K562 (cell line): ENCODE results near the gene DMAC1. TPM values are rescaled to one million over a fixed set of nuclear protein-coding genes. Genes with fewer than 3 reads are reported as not detected.
A peak's percentile ranks its signal among the peaks of the same experiment; 100 is the strongest.

Source experiments
- HOXB6 ChIP-seq: fragments of 250-450 bp; sonication (Bioruptor Pico); IDR thresholded peaks from 2 replicates; pipeline ENCODE4 v1.5.1; 2022; ENCODE audit warnings: mild to moderate bottlenecking, borderline replicate concordance
- RBM22 ChIP-seq: fragments of 200-400 bp; formaldehyde crosslinking; IDR thresholded peaks from 2 replicates; pipeline ENCODE4 v1.6.1; 2018; ENCODE audit warnings: low read length, low read depth; ENCODE audit not compliant: poor library complexity, severe bottlenecking
- RHOXF2B ChIP-seq: fragments of 250-450 bp; sonication (Bioruptor Pico); conservative IDR thresholded peaks from 2 replicates; pipeline ENCODE4 v1.5.1; 2021
- SIX5 ChIP-seq, 2 experiments: IDR thresholded peaks; 2 replicates each; pipeline ENCODE4 v1.6.1; 2011; ENCODE audit warnings: low read length in 2 of 2, borderline replicate concordance in 1 of 2, low read depth in 1 of 2, mild to moderate bottlenecking in 1 of 2, moderate library complexity in 1 of 2; ENCODE audit not compliant: insufficient read depth in 1 of 2
- TARDBP ChIP-seq: fragments of 450-650 bp; IDR thresholded peaks from 2 replicates; pipeline ENCODE4 v1.6.1; 2016
- ZNF143 ChIP-seq: sonication (generic); formaldehyde crosslinking; IDR thresholded peaks from 2 replicates; pipeline ENCODE4 v1.9.0; 2022; ENCODE audit warnings: mild to moderate bottlenecking, missing genetic modification reagents
- ZNF695 ChIP-seq: fragments of 450-650 bp; formaldehyde crosslinking; IDR thresholded peaks from 2 replicates; pipeline ENCODE4 v1.4.0; 2020; ENCODE audit warnings: mild to moderate bottlenecking, moderate library complexity
- ZNF785 ChIP-seq: fragments of 250-450 bp; sonication (Bioruptor Pico); IDR thresholded peaks from 2 replicates; pipeline ENCODE4 v1.4.0; 2020; ENCODE audit warnings: mild to moderate bottlenecking
- polyA plus RNA-seq, 8 experiments: library from polyadenylated mRNA; depleted of rRNA in 4 of 8; stranded (reverse) in 5 of 8; unstranded in 3 of 8; fragments of >200 nt; fragmentation: Nextera tagmentation in 2 of 8; fragmentation: Illumina TruSeq in 1 of 8; extraction: Ambion mirVana in 2 of 8; extraction: Trizol in 1 of 8; gene quantifications; 2 replicates each; pipeline versions ENCODE4 v1.2.1 to v1.2.3, GENCODE V29; 2011 to 2014; ENCODE audit warnings: inconsistent platforms in 1 of 8, missing spikeins in 1 of 8
- total RNA-seq, 7 experiments: library from RNA; depleted of rRNA in 6 of 7; stranded (reverse); fragments of >200 nt in 6 of 7; fragmentation: Illumina TruSeq in 2 of 7; extraction: Trizol in 2 of 7; gene quantifications; 2 replicates each; pipeline versions ENCODE4 v1.2.1 to v1.2.3, GENCODE V29; 2011 to 2021; ENCODE audit warnings: low replicate concordance in 1 of 7
- TF ChIP-seq, protein P1 (sequence below): fragments of 150-350 bp; IDR thresholded peaks from 2 replicates; pipeline ENCODE4 v1.6.1; 2014; ENCODE audit warnings: low read depth, mild to moderate bottlenecking, low read length, borderline replicate concordance
- TF ChIP-seq, protein P2 (sequence below): sonication (generic); formaldehyde crosslinking; IDR thresholded peaks from 2 replicates; pipeline ENCODE4 v1.8.0; 2023; ENCODE audit warnings: mild to moderate bottlenecking, missing genetic modification reagents
- TF ChIP-seq, protein P3 (sequence below): fragments of 250-450 bp; sonication (Bioruptor Pico); IDR thresholded peaks from 2 replicates; pipeline ENCODE4 v1.5.0; 2020; ENCODE audit warnings: mild to moderate bottlenecking, borderline replicate concordance
- TF ChIP-seq, protein P4 (sequence below): fragments of 250-450 bp; sonication (Bioruptor Pico); IDR thresholded peaks from 2 replicates; pipeline ENCODE4 v1.8.0; 2022; ENCODE audit warnings: moderate library complexity, mild to moderate bottlenecking, inconsistent platforms
- TF ChIP-seq, protein P5 (sequence below): fragments of 450-650 bp; IDR thresholded peaks from 2 replicates; pipeline ENCODE4 v1.6.1; 2014; ENCODE audit warnings: low read depth, mild to moderate bottlenecking, moderate library complexity, borderline replicate concordance
- TF ChIP-seq, protein P6 (sequence below): fragments of 250-450 bp; sonication (Bioruptor Pico); IDR thresholded peaks from 2 replicates; pipeline ENCODE4 v1.4.0; 2020; ENCODE audit warnings: mild to moderate bottlenecking, moderate library complexity

The DMAC1 gene
- total and polyA plus RNA-seq, 9 of the 15 experiments (the other 6 are each of a cell fraction or from before 2014, with no cell fraction given): 15.9 to 94.4 (median 38.4) TPM

DNA sequence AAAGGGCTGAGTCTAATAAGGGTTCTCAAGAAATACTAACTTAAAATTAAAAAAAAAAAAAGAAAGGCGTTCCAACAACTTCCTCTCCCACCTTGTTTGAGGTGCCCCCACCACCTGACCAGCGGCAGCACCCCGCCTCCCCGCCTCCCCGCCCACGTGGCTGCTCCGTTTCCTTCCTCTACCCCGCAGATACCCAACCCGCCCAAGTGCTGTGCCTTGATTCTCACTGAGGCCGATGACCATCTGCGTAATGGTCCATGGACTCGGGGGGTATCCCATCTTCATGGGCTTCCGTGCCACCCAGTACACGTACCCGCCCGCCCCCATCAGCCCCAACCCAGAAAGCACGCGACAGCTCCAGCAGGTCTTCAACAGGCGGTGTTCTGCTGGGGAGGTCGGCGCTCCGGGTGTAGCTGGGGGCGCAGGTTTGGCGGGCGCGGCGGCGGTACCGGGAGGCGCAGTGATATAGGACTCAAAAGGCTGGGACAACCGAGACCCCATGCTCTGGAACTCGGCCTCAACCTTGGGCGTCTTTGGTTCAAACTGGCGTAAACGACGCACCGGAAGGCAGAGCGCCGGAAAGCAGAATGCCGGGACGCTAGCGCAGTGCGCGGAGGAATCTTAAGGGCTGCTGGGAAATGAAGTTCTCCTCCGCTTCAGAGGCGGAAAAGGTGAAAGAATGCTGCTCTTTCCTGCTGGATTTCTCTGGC is at the start of gene DMAC1 (continued):
- TF ChIP-seq, protein P1, sequence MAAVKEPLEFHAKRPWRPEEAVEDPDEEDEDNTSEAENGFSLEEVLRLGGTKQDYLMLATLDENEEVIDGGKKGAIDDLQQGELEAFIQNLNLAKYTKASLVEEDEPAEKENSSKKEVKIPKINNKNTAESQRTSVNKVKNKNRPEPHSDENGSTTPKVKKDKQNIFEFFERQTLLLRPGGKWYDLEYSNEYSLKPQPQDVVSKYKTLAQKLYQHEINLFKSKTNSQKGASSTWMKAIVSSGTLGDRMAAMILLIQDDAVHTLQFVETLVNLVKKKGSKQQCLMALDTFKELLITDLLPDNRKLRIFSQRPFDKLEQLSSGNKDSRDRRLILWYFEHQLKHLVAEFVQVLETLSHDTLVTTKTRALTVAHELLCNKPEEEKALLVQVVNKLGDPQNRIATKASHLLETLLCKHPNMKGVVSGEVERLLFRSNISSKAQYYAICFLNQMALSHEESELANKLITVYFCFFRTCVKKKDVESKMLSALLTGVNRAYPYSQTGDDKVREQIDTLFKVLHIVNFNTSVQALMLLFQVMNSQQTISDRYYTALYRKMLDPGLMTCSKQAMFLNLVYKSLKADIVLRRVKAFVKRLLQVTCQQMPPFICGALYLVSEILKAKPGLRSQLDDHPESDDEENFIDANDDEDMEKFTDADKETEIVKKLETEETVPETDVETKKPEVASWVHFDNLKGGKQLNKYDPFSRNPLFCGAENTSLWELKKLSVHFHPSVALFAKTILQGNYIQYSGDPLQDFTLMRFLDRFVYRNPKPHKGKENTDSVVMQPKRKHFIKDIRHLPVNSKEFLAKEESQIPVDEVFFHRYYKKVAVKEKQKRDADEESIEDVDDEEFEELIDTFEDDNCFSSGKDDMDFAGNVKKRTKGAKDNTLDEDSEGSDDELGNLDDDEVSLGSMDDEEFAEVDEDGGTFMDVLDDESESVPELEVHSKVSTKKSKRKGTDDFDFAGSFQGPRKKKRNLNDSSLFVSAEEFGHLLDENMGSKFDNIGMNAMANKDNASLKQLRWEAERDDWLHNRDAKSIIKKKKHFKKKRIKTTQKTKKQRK: no peak
- TF ChIP-seq, protein P2, sequence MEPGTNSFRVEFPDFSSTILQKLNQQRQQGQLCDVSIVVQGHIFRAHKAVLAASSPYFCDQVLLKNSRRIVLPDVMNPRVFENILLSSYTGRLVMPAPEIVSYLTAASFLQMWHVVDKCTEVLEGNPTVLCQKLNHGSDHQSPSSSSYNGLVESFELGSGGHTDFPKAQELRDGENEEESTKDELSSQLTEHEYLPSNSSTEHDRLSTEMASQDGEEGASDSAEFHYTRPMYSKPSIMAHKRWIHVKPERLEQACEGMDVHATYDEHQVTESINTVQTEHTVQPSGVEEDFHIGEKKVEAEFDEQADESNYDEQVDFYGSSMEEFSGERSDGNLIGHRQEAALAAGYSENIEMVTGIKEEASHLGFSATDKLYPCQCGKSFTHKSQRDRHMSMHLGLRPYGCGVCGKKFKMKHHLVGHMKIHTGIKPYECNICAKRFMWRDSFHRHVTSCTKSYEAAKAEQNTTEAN: no peak
- TF ChIP-seq, protein P3, sequence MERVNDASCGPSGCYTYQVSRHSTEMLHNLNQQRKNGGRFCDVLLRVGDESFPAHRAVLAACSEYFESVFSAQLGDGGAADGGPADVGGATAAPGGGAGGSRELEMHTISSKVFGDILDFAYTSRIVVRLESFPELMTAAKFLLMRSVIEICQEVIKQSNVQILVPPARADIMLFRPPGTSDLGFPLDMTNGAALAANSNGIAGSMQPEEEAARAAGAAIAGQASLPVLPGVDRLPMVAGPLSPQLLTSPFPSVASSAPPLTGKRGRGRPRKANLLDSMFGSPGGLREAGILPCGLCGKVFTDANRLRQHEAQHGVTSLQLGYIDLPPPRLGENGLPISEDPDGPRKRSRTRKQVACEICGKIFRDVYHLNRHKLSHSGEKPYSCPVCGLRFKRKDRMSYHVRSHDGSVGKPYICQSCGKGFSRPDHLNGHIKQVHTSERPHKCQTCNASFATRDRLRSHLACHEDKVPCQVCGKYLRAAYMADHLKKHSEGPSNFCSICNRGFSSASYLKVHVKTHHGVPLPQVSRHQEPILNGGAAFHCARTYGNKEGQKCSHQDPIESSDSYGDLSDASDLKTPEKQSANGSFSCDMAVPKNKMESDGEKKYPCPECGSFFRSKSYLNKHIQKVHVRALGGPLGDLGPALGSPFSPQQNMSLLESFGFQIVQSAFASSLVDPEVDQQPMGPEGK (CRISPR knock-in tag): no peak
- TF ChIP-seq ZNF695 (CRISPR knock-in tag) (no peak), ZNF143 (CRISPR knock-in tag) (peak; percentile 80), RHOXF2B (CRISPR knock-in tag) (no peak), SIX5 (IDR thresholded peaks at IDR 0.05; ENCODE audit: borderline replicate concordance in 1 of 2, insufficient read depth in 1 of 2, low read depth in 1 of 2, low read length in 2 of 2) (peak; percentile 66 to 77; a peak in 3 of 4 replicates), ZNF785 (CRISPR knock-in tag) (no peak), TARDBP (no peak), RBM22 (no peak), HOXB6 (CRISPR knock-in tag) (no peak)
- TF ChIP-seq, protein P4, sequence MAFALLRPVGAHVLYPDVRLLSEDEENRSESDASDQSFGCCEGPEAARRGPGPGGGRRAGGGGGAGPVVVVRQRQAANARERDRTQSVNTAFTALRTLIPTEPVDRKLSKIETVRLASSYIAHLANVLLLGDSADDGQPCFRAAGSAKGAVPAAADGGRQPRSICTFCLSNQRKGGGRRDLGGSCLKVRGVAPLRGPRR (CRISPR knock-in tag): no peak
- TF ChIP-seq, protein P5, sequence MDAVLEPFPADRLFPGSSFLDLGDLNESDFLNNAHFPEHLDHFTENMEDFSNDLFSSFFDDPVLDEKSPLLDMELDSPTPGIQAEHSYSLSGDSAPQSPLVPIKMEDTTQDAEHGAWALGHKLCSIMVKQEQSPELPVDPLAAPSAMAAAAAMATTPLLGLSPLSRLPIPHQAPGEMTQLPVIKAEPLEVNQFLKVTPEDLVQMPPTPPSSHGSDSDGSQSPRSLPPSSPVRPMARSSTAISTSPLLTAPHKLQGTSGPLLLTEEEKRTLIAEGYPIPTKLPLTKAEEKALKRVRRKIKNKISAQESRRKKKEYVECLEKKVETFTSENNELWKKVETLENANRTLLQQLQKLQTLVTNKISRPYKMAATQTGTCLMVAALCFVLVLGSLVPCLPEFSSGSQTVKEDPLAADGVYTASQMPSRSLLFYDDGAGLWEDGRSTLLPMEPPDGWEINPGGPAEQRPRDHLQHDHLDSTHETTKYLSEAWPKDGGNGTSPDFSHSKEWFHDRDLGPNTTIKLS: no peak; the same call in 1 of the 2 replicates
- TF ChIP-seq, protein P6, sequence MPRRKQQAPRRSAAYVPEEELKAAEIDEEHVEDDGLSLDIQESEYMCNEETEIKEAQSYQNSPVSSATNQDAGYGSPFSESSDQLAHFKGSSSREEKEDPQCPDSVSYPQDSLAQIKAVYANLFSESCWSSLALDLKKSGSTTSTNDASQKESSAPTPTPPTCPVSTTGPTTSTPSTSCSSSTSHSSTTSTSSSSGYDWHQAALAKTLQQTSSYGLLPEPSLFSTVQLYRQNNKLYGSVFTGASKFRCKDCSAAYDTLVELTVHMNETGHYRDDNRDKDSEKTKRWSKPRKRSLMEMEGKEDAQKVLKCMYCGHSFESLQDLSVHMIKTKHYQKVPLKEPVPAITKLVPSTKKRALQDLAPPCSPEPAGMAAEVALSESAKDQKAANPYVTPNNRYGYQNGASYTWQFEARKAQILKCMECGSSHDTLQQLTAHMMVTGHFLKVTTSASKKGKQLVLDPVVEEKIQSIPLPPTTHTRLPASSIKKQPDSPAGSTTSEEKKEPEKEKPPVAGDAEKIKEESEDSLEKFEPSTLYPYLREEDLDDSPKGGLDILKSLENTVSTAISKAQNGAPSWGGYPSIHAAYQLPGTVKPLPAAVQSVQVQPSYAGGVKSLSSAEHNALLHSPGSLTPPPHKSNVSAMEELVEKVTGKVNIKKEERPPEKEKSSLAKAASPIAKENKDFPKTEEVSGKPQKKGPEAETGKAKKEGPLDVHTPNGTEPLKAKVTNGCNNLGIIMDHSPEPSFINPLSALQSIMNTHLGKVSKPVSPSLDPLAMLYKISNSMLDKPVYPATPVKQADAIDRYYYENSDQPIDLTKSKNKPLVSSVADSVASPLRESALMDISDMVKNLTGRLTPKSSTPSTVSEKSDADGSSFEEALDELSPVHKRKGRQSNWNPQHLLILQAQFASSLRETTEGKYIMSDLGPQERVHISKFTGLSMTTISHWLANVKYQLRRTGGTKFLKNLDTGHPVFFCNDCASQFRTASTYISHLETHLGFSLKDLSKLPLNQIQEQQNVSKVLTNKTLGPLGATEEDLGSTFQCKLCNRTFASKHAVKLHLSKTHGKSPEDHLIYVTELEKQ (CRISPR knock-in tag): no peak
